Stimulated activated memory B cell treated with anti-CD40 and anti-IgM and Interleukin-4, amounts not matched to agents 10 μg/mL and 1 μg/mL and 100 μg/mL, for 72 hours (primary cell): ENCODE data around the gene SLC35F3.
"Not testable (repeated sequence)": the region's sequence is repeated elsewhere in the genome, so short reads cannot be mapped to it uniquely, and the experiment has no call there.

Experiments
- ATAC-seq: fragments of 150-1000 bp; cut with Tn5 transposase; 2 replicates; pipeline ENCODE4 v1.10.0; 2021
- H3K27ac Mint-ChIP-seq: one replicate; pipeline ENCODE4 v1.8.0; 2022; ENCODE audit warnings: mild to moderate bottlenecking, mixed read lengths
- H3K27me3 Mint-ChIP-seq: one replicate; pipeline ENCODE4 v1.8.0; 2022; ENCODE audit warnings: mixed read lengths
- H3K36me3 Mint-ChIP-seq: one replicate; pipeline ENCODE4 v1.8.0; 2022; ENCODE audit warnings: mixed read lengths
- H3K4me1 Mint-ChIP-seq: one replicate; pipeline ENCODE4 v1.8.0; 2022; ENCODE audit warnings: mixed read lengths
- H3K4me3 Mint-ChIP-seq: one replicate; pipeline ENCODE4 v1.8.0; 2022; ENCODE audit warnings: mild to moderate bottlenecking, moderate library complexity, mixed read lengths
- H3K9me3 Mint-ChIP-seq: one replicate; pipeline ENCODE4 v1.8.0; 2022; ENCODE audit warnings: mixed read lengths

Gene SLC35F3

GRCh38 chr1:234292011-234292410 lies 387.5 kb downstream of the SLC35F3 start:
- Mint-ChIP-seq H3K4me1 (no peaks in the 10 kb centered on the region), H3K9me3 (peaks cover 15% of the 10 kb centered on the region), H3K27me3 (peaks cover 73% of the 10 kb centered on the region), H3K27ac (no peak overlapping the region), H3K36me3 (peaks cover 8% of the 10 kb centered on the region), H3K4me3 (no peak overlapping the region)
- no peak for ATAC-seq

GRCh38 chr1:234292548-234292947 lies 388.1 kb downstream of the SLC35F3 start:
- H3K27me3 Mint-ChIP-seq = peaks cover 79% of the 10 kb centered on the region
- H3K36me3 Mint-ChIP-seq = peaks cover 8% of the 10 kb centered on the region
- no peak overlapping the region for H3K4me3 Mint-ChIP-seq
- H3K9me3 Mint-ChIP-seq = peaks cover 15% of the 10 kb centered on the region
- no peak for ATAC-seq
- no peaks in the 10 kb centered on the region for H3K4me1 Mint-ChIP-seq
- H3K27ac Mint-ChIP-seq = no peak overlapping the region

- no peaks in the 10 kb centered on the region for H3K4me1 Mint-ChIP-seq
- peaks cover 89% of the 10 kb centered on the region for H3K27me3 Mint-ChIP-seq
- no peak overlapping the region for H3K27ac Mint-ChIP-seq
- no peak for ATAC-seq
- peaks cover 15% of the 10 kb centered on the region for H3K9me3 Mint-ChIP-seq
- peaks cover 8% of the 10 kb centered on the region for H3K36me3 Mint-ChIP-seq
- H3K4me3 Mint-ChIP-seq = no peak overlapping the region
Observed at GRCh38 chr1:234294109-234294817, 389.8 kb downstream of the SLC35F3 start.

- no peak overlapping the region for H3K27ac Mint-ChIP-seq
- H3K4me3 Mint-ChIP-seq = no peak overlapping the region
- peaks cover 2% of the 10 kb centered on the region for H3K36me3 Mint-ChIP-seq
- no peak for ATAC-seq
- peaks cover 81% of the 10 kb centered on the region for H3K27me3 Mint-ChIP-seq
- H3K9me3 Mint-ChIP-seq = peaks cover 7% of the 10 kb centered on the region
- H3K4me1 Mint-ChIP-seq = no peaks in the 10 kb centered on the region
Observed at GRCh38 chr1:234295068-234295467, 390.6 kb downstream of the SLC35F3 start.

- H3K9me3 Mint-ChIP-seq = peaks cover 5% of the 10 kb centered on the region
- peaks cover 76% of the 10 kb centered on the region for H3K27me3 Mint-ChIP-seq
- H3K36me3 Mint-ChIP-seq = no peaks in the 10 kb centered on the region
Observed at GRCh38 chr1:234295626-234296025, 391.1 kb downstream of the SLC35F3 start.

GRCh38 chr1:234296496-234296895 lies 392.0 kb downstream of the SLC35F3 start:
- ATAC-seq = no peak
- peaks cover 68% of the 10 kb centered on the region for H3K27me3 Mint-ChIP-seq
- no peaks in the 10 kb centered on the region for H3K9me3 Mint-ChIP-seq

More at GRCh38 chr1:234295626-234296025, 391.1 kb downstream of the SLC35F3 start:
- no peak for ATAC-seq
- H3K4me3 Mint-ChIP-seq = no peak overlapping the region
- no peak overlapping the region for H3K27ac Mint-ChIP-seq
- no peaks in the 10 kb centered on the region for H3K4me1 Mint-ChIP-seq

GRCh38 chr1:234297668-234298067 lies 393.2 kb downstream of the SLC35F3 start:
- Mint-ChIP-seq H3K36me3 (no peaks in the 10 kb centered on the region), H3K27me3 (peaks cover 60% of the 10 kb centered on the region), H3K9me3 (no peaks in the 10 kb centered on the region), H3K4me3 (no peak overlapping the region), H3K4me1 (no peaks in the 10 kb centered on the region), H3K27ac (no peak overlapping the region)
- no peak for ATAC-seq

More at GRCh38 chr1:234296496-234296895, 392.0 kb downstream of the SLC35F3 start:
- no peak overlapping the region for H3K4me3 Mint-ChIP-seq
- H3K36me3 Mint-ChIP-seq = no peaks in the 10 kb centered on the region
- H3K27ac Mint-ChIP-seq = no peak overlapping the region
- H3K4me1 Mint-ChIP-seq = no peaks in the 10 kb centered on the region

GRCh38 chr1:234300096-234300495 lies 395.6 kb downstream of the SLC35F3 start:
- H3K9me3 Mint-ChIP-seq = peaks cover 6% of the 10 kb centered on the region
- peaks cover 36% of the 10 kb centered on the region for H3K27me3 Mint-ChIP-seq
- H3K4me3 Mint-ChIP-seq = no peak overlapping the region
- H3K36me3 Mint-ChIP-seq = no peaks in the 10 kb centered on the region
- H3K27ac Mint-ChIP-seq = no peak overlapping the region
- no peak for ATAC-seq
- no peaks in the 10 kb centered on the region for H3K4me1 Mint-ChIP-seq

GRCh38 chr1:234301663-234302062 lies 397.2 kb downstream of the SLC35F3 start:
- H3K36me3 Mint-ChIP-seq, H3K4me1 Mint-ChIP-seq, H3K27ac Mint-ChIP-seq, H3K4me3 Mint-ChIP-seq, H3K9me3 Mint-ChIP-seq, ATAC-seq: not testable (repeated sequence)
- H3K27me3 Mint-ChIP-seq = peaks cover 20% of the 10 kb centered on the region

GRCh38 chr1:234302354-234302962 lies 398.0 kb downstream of the SLC35F3 start:
- Mint-ChIP-seq H3K36me3 (no peaks in the 10 kb centered on the region), H3K27me3 (peaks cover 12% of the 10 kb centered on the region), H3K4me1 (no peaks in the 10 kb centered on the region), H3K9me3 (peaks cover 6% of the 10 kb centered on the region), H3K27ac (no peak overlapping the region), H3K4me3 (no peak overlapping the region)
- no peak for ATAC-seq

- no peak for ATAC-seq
- peaks cover 4% of the 10 kb centered on the region for H3K27me3 Mint-ChIP-seq
- H3K4me1 Mint-ChIP-seq = no peaks in the 10 kb centered on the region
- H3K9me3 Mint-ChIP-seq = peaks cover 6% of the 10 kb centered on the region
- no peak overlapping the region for H3K27ac Mint-ChIP-seq
- H3K4me3 Mint-ChIP-seq = no peak overlapping the region
- H3K36me3 Mint-ChIP-seq = no peaks in the 10 kb centered on the region
Observed at GRCh38 chr1:234303231-234303630, 398.8 kb downstream of the SLC35F3 start.

GRCh38 chr1:234307726-234308125 lies 403.2 kb downstream of the SLC35F3 start:
- no peak for ATAC-seq

GRCh38 chr1:234309243-234309597 lies 404.7 kb downstream of the SLC35F3 start:
- H3K27me3 Mint-ChIP-seq = peaks cover 20% of the 10 kb centered on the region
- no peaks in the 10 kb centered on the region for H3K36me3 Mint-ChIP-seq
- H3K27ac Mint-ChIP-seq = no peak overlapping the region
- H3K4me3 Mint-ChIP-seq = no peak overlapping the region
- H3K9me3 Mint-ChIP-seq = peaks cover 3% of the 10 kb centered on the region
- ATAC-seq = no peak
- peaks cover 10% of the 10 kb centered on the region for H3K4me1 Mint-ChIP-seq

More at GRCh38 chr1:234307726-234308125, 403.2 kb downstream of the SLC35F3 start:
- Mint-ChIP-seq H3K4me1 (peaks cover 10% of the 10 kb centered on the region), H3K27ac (no peak overlapping the region), H3K36me3 (no peaks in the 10 kb centered on the region), H3K9me3 (peaks cover 6% of the 10 kb centered on the region), H3K4me3 (no peak overlapping the region), H3K27me3 (peaks cover 11% of the 10 kb centered on the region)

GRCh38 chr1:234309598-234310459 lies 405.4 kb downstream of the SLC35F3 start:
- Mint-ChIP-seq H3K4me1 (peaks cover 14% of the 10 kb centered on the region), H3K4me3 (peak overlapping the region; percentile 56), H3K27ac (no peak overlapping the region)

GRCh38 chr1:234310460-234310817 lies 406.0 kb downstream of the SLC35F3 start:
- Mint-ChIP-seq H3K27ac (no peak overlapping the region), H3K4me1 (peaks cover 18% of the 10 kb centered on the region), H3K4me3 (no peak overlapping the region), H3K27me3 (peaks cover 31% of the 10 kb centered on the region), H3K9me3 (no peaks in the 10 kb centered on the region), H3K36me3 (no peaks in the 10 kb centered on the region)
- no peak for ATAC-seq

More at GRCh38 chr1:234309598-234310459, 405.4 kb downstream of the SLC35F3 start:
- Mint-ChIP-seq H3K9me3 (no peaks in the 10 kb centered on the region), H3K36me3 (no peaks in the 10 kb centered on the region), H3K27me3 (peaks cover 26% of the 10 kb centered on the region)
- peak; percentile 80 for ATAC-seq
